Stimulated activated CD8-positive, alpha-beta memory T cell treated with anti-CD3 and anti-CD28 coated beads, Interleukin-15, amount 100 ng/mL, for 24 hours (primary cell): ENCODE results near the gene ARHGAP8.

ENCODE experiments used
- DNase-seq: peaks from one replicate; pipeline ENCODE4 v3.0.0-alpha.2; 2020; ENCODE audit warnings: low read depth

Gene ARHGAP8

GRCh38 chr22:44804327-44804726 is 52.0 kb downstream of the ARHGAP8 start:
- DNase-seq, result no peak

GRCh38 chr22:44805711-44806110 is 53.3 kb downstream of the ARHGAP8 start:
- DNase-seq, result no peak

GRCh38 chr22:44807232-44807631 is 54.9 kb downstream of the ARHGAP8 start:
- no peak for DNase-seq

GRCh38 chr22:44807915-44808690 is 55.7 kb downstream of the ARHGAP8 start:
- no peak for DNase-seq

- DNase-seq, result no peak
Measured at GRCh38 chr22:44809456-44809855, 57.1 kb downstream of the ARHGAP8 start.

- no peak for DNase-seq
Measured at GRCh38 chr22:44811141-44811540, 58.8 kb downstream of the ARHGAP8 start.

- no peak for DNase-seq
Measured at GRCh38 chr22:44813416-44813815, 61.0 kb downstream of the ARHGAP8 start.

- no peak for DNase-seq
Measured at GRCh38 chr22:44814266-44815098, 62.1 kb downstream of the ARHGAP8 start.

GRCh38 chr22:44815099-44816070 is 63.0 kb downstream of the ARHGAP8 start:
- DNase-seq, result no peak

GRCh38 chr22:44816141-44816540 is 63.8 kb downstream of the ARHGAP8 start:
- no peak for DNase-seq

GRCh38 chr22:44818727-44819126 is 66.4 kb downstream of the ARHGAP8 start:
- no peak for DNase-seq

- no peak for DNase-seq
Measured at GRCh38 chr22:44819966-44820631, 67.7 kb downstream of the ARHGAP8 start.

- no peak for DNase-seq
Measured at GRCh38 chr22:44821741-44822475, 69.5 kb downstream of the ARHGAP8 start.

GRCh38 chr22:44822534-44822933 is 70.2 kb downstream of the ARHGAP8 start:
- DNase-seq, result no peak

GRCh38 chr22:44823396-44823795 is 71.0 kb downstream of the ARHGAP8 start:
- DNase-seq, result no peak

- DNase-seq, result no peak
Measured at GRCh38 chr22:44823806-44824205, 71.4 kb downstream of the ARHGAP8 start.

- DNase-seq, result no peak
Measured at GRCh38 chr22:44824271-44824670, 71.9 kb downstream of the ARHGAP8 start.

- DNase-seq, result no peak
Measured at GRCh38 chr22:44825310-44826150, 73.2 kb downstream of the ARHGAP8 start.

GRCh38 chr22:44827666-44828190 is 75.4 kb downstream of the ARHGAP8 start:
- no peak for DNase-seq

- no peak for DNase-seq
Measured at GRCh38 chr22:44828193-44828592, 75.8 kb downstream of the ARHGAP8 start.
